K562 (cell line): ENCODE measurements around the gene KRTAP10-9. TPM values are rescaled to one million over a fixed set of nuclear protein-coding genes. Genes with fewer than 3 reads are reported as not detected.

Experiments used
- CUX1 ChIP-seq: fragments of 200-800 bp; sonication (Bioruptor generic); IDR thresholded peaks from 2 replicates; pipeline ENCODE4 v1.6.1; 2016; ENCODE audit warnings: missing genetic modification characterization, missing compliant biosample characterization
- FOXK2 ChIP-seq, 2 experiments: fragments of 450-650 bp; IDR thresholded peaks in 1 of 2; conservative IDR thresholded peaks in 1 of 2; 2 replicates each; pipeline ENCODE4 v1.6.1; 2016; ENCODE audit warnings: low read depth in 2 of 2, mild to moderate bottlenecking in 1 of 2
- GATAD2B ChIP-seq: fragments of 450-650 bp; IDR thresholded peaks from 2 replicates; pipeline ENCODE4 v1.6.1; 2017; ENCODE audit warnings: mild to moderate bottlenecking, borderline replicate concordance
- ZNF347 ChIP-seq: fragments of 450-650 bp; formaldehyde crosslinking; IDR thresholded peaks from 2 replicates; pipeline ENCODE4 v1.4.0; 2020; ENCODE audit warnings: low read depth, mild to moderate bottlenecking, moderate library complexity
- polyA plus RNA-seq, 8 experiments: library from polyadenylated mRNA; depleted of rRNA in 4 of 8; stranded (reverse) in 5 of 8; unstranded in 3 of 8; fragments of >200 nt; fragmentation: Nextera tagmentation in 2 of 8; fragmentation: Illumina TruSeq in 1 of 8; extraction: Ambion mirVana in 2 of 8; extraction: Trizol in 1 of 8; gene quantifications; 2 replicates each; pipeline versions ENCODE4 v1.2.1 to v1.2.3, GENCODE V29; 2011 to 2014; ENCODE audit warnings: inconsistent platforms in 1 of 8, missing spikeins in 1 of 8
- total RNA-seq, 7 experiments: library from RNA; depleted of rRNA in 6 of 7; stranded (reverse); fragments of >200 nt in 6 of 7; fragmentation: Illumina TruSeq in 2 of 7; extraction: Trizol in 2 of 7; gene quantifications; 2 replicates each; pipeline versions ENCODE4 v1.2.1 to v1.2.3, GENCODE V29; 2011 to 2021; ENCODE audit warnings: low replicate concordance in 1 of 7

KRTAP10-9 gene
- total and polyA plus RNA-seq, 9 of the 15 experiments (the other 6 are each of a cell fraction or from before 2014, with no cell fraction given), result not detected

- TF ChIP-seq FOXK2 (conservative IDR thresholded peaks at IDR 0.05 in 1 of 2, IDR thresholded peaks at IDR 0.05 in 1 of 2; ENCODE audit: low read depth in 2 of 2) (no peak), CUX1 (CRISPR knock-in tag) (no peak), GATAD2B (no peak), ZNF347 (CRISPR knock-in tag) (no peak)
Observed at GRCh38 chr21:44615466-44615865, 11.4 kb upstream of the KRTAP10-9 start (continued).
